Uterus (tissue), 4 donors: ENCODE data around the gene FOS. TPM values are rescaled to one million over a fixed set of nuclear protein-coding genes. Genes with fewer than 3 reads are reported as not detected.

Experiments
- DNase-seq, 2 donors: peaks; one replicate each; pipeline ENCODE4 v3.0.0-alpha.2; 2019 to 2020
- H3K27ac ChIP-seq, 2 donors: fragments of 200-600 bp; sonication (generic); 1 replicate in 1 of 2; 2 replicates in 1 of 2; pipeline ENCODE4 v1.5.1; 2016 to 2018
- H3K27me3 ChIP-seq, 2 donors: fragments of 200-600 bp; sonication (generic); one replicate each; pipeline ENCODE4 v1.5.1; 2018 to 2019; ENCODE audit warnings: control low read depth in 1 of 2
- H3K36me3 ChIP-seq, 2 donors: fragments of 200-600 bp; sonication (generic); one replicate each; pipeline ENCODE4 v1.5.1; 2019; ENCODE audit warnings: control low read depth in 1 of 2
- H3K4me1 ChIP-seq, 2 donors: fragments of 200-600 bp; sonication (generic); one replicate each; pipeline ENCODE4 v1.5.1; 2018 to 2019; ENCODE audit warnings: control low read depth in 1 of 2
- H3K4me3 ChIP-seq, 2 donors: fragments of 200-600 bp; sonication (generic); 1 replicate in 1 of 2; 2 replicates in 1 of 2; pipeline ENCODE4 v1.5.1; 2018 to 2019; ENCODE audit warnings: mild to moderate bottlenecking in 1 of 2
- H3K9me3 ChIP-seq, 2 donors: fragments of 200-600 bp; sonication (generic); one replicate each; pipeline ENCODE4 v1.5.1; 2019; ENCODE audit warnings: control low read depth in 1 of 2
- CTCF ChIP-seq, 4 experiments: fragments of 200-600 bp in 2 of 4; fragments of 450-650 bp in 2 of 4; sonication (generic) in 2 of 4; IDR thresholded peaks; one replicate each; pipeline ENCODE4 v1.5.1; 2016 to 2019; ENCODE audit warnings: antibody characterized with exemption in 4 of 4, mild to moderate bottlenecking in 2 of 4, moderate library complexity in 1 of 4
- POLR2A ChIP-seq, 2 donors: fragments of 450-650 bp; IDR thresholded peaks; one replicate each; pipeline ENCODE4 v1.6.1; 2016; ENCODE audit warnings: antibody characterized with exemption in 2 of 2, mild to moderate bottlenecking in 1 of 2, moderate library complexity in 1 of 2
- intact Hi-C: fragments of 100-400 bp; cut with DNase I; formaldehyde crosslinking; loops from one replicate; pipeline ENCODE4 v1.15.1; 2023; ENCODE audit warnings: low total_unique reads
- total RNA-seq, 4 donors: library from RNA; depleted of rRNA in 3 of 4; stranded (reverse); fragments of >200 nt in 3 of 4; gene quantifications; one replicate each; pipeline versions ENCODE4 v1.1.0 to v1.2.4, GENCODE V29; 2014 to 2023
- donor health status: DM: yes; HTN: yes; CAD: no.

The FOS gene
- total RNA-seq, 4 donors from 2014 or later = 29.2 to 1,111 (median 137) TPM

GRCh38 chr14:75264036-75264435 lies 14.6 kb upstream of the FOS start:
- no peak for TF ChIP-seq CTCF (IDR thresholded peaks at IDR 0.05)
- no peak for TF ChIP-seq POLR2A (IDR thresholded peaks at IDR 0.05)
- Histone ChIP-seq H3K36me3 (no peaks in the 10 kb centered on the region), H3K4me3 (no peak overlapping the region), H3K27me3 (no peaks in the 10 kb centered on the region), H3K27ac (no peak overlapping the region), H3K4me1 (peaks cover 9 to 11% of the 10 kb centered on the region in 2 donors), H3K9me3 (no peaks in the 10 kb centered on the region)
- intact Hi-C loops = no loop called here
- DNase-seq = no peak

GRCh38 chr14:75267141-75267721 lies 11.4 kb upstream of the FOS start:
- Histone ChIP-seq H3K4me1 (peaks cover 9 to 11% of the 10 kb centered on the region in 2 donors), H3K9me3 (no peaks in the 10 kb centered on the region), H3K27me3 (no peaks in the 10 kb centered on the region), H3K4me3 (no peak overlapping the region), H3K36me3 (no peaks in the 10 kb centered on the region), H3K27ac (peak overlapping the region; percentile 79 to 89)
- TF ChIP-seq POLR2A (IDR thresholded peaks at IDR 0.05) (no peak), CTCF (IDR thresholded peaks at IDR 0.05) (no peak)
- intact Hi-C loops = no loop called here
- no peak for DNase-seq

GRCh38 chr14:75268633-75269550 lies 9.7 kb upstream of the FOS start:
- DNase-seq = no peak
- TF ChIP-seq POLR2A (IDR thresholded peaks at IDR 0.05) (no peak), CTCF (IDR thresholded peaks at IDR 0.05) (no peak)
- peak overlapping the region; percentile 79 to 89 for H3K27ac ChIP-seq
- no peak overlapping the region for H3K4me3 ChIP-seq
- H3K27me3 ChIP-seq = no peaks in the 10 kb centered on the region
- H3K36me3 ChIP-seq = no peaks in the 10 kb centered on the region
- intact Hi-C loops = no loop called here
- no peaks in the 10 kb centered on the region for H3K9me3 ChIP-seq
- peaks cover 9 to 11% of the 10 kb centered on the region in 2 donors for H3K4me1 ChIP-seq

- Histone ChIP-seq H3K4me1 (peaks cover 14 to 25% of the 10 kb centered on the region in 2 donors), H3K36me3 (no peaks in the 10 kb centered on the region), H3K27me3 (no peaks in the 10 kb centered on the region), H3K27ac (no peak overlapping the region), H3K4me3 (no peak overlapping the region), H3K9me3 (no peaks in the 10 kb centered on the region)
- intact Hi-C loops = no loop called here
- TF ChIP-seq POLR2A (IDR thresholded peaks at IDR 0.05) (no peak), CTCF (IDR thresholded peaks at IDR 0.05) (no peak)
- DNase-seq = no peak
Observed at GRCh38 chr14:75271514-75271913, 7.1 kb upstream of the FOS start.
